Keratinocyte (primary cell): ENCODE results near the gene RABGAP1.

Experiments used
- EZH2 ChIP-seq: IDR thresholded peaks from one replicate; pipeline ENCODE4 v1.6.1; 2012; ENCODE audit warnings: inconsistent platforms, mild to moderate bottlenecking, low read length, moderate library complexity
- TF ChIP-seq, protein P1 (sequence below), 3 experiments: IDR thresholded peaks in 1 of 3; conservative IDR thresholded peaks in 1 of 3; optimal IDR thresholded peaks in 1 of 3; 2 replicates in 2 of 3; 3 replicates in 1 of 3; pipeline versions ENCODE3 to v1.5.1; 2011; ENCODE audit warnings: low read length in 3 of 3, mild to moderate bottlenecking in 3 of 3, moderate library complexity in 2 of 3, control low read depth in 1 of 3, inconsistent platforms in 1 of 3; ENCODE audit not compliant: insufficient read depth in 2 of 3; ENCODE audit errors: extremely low read depth in 1 of 3

DNA sequence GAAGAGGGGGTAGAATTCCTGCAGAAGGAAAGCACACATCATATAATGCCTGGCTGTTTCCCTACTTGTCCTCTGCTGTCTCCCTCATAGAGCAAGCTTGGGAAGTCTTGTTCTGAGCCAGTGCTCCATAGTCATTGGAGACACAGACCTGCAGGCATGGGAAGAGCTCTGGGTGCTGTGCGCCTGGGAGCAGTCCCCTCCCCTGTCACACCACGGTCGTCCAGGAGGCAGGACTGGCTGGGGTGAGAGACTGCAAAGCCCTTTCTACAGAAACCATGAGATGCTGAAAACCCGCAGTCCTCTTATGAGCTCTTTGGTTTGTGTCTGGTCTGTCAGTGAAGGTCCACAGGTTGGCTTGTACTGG, 157.3 kb downstream of the RABGAP1 start:
- TF ChIP-seq, protein P1, sequence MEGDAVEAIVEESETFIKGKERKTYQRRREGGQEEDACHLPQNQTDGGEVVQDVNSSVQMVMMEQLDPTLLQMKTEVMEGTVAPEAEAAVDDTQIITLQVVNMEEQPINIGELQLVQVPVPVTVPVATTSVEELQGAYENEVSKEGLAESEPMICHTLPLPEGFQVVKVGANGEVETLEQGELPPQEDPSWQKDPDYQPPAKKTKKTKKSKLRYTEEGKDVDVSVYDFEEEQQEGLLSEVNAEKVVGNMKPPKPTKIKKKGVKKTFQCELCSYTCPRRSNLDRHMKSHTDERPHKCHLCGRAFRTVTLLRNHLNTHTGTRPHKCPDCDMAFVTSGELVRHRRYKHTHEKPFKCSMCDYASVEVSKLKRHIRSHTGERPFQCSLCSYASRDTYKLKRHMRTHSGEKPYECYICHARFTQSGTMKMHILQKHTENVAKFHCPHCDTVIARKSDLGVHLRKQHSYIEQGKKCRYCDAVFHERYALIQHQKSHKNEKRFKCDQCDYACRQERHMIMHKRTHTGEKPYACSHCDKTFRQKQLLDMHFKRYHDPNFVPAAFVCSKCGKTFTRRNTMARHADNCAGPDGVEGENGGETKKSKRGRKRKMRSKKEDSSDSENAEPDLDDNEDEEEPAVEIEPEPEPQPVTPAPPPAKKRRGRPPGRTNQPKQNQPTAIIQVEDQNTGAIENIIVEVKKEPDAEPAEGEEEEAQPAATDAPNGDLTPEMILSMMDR (optimal IDR thresholded peaks at IDR 0.05 in 1 of 3, IDR thresholded peaks at IDR 0.05 in 1 of 3, conservative IDR thresholded peaks at IDR 0.05 in 1 of 3; ENCODE audit: extremely low read depth in 1 of 3, insufficient read depth in 2 of 3, low read length in 3 of 3), result no peak
- TF ChIP-seq EZH2, result no peak
